ENCODE measurements around the gene FOCAD. TPM values are rescaled to one million over a fixed set of nuclear protein-coding genes. Genes with fewer than 3 reads are reported as not detected.

The FOCAD gene
- total RNA-seq, 4 donors from 2014 or later: 24.0 to 64.5 (median 33.1) TPM

DNA sequence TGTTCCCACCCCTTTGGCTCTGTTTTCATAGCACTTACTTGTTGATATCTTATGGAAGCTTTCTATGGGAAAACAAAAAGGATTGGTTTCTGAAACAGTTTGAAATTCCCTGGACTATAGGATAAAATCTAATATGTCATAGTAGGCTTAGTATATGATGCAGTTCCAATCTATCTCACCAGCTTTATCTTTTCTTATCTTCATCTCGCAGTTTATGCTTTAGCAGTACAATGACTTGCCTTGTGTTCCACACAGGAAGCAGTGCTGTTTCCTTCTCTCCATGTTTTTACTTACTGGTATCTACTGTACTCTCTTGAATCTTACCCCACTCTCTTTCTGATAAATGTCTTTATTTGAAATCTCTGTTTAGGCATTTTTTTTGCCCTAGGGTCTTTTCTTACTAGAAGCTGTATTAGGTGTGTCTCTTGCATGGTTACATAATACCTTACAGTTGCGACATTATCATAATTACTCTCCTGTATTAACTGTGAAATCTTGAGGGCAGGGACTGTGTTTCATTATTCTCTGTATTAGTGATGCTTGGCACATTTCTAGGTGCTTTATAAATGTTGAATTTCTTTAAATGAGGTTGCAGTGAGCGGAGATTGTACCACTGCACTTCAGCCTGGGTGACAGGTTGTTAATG is 76.3 kb downstream of the FOCAD start:
- Histone ChIP-seq H3K27ac (no peak overlapping the region), H3K4me3 (no peak overlapping the region), H3K4me1 (no peaks in the 10 kb centered on the region), H3K9me3 (no peaks in the 10 kb centered on the region), H3K36me3 (peaks cover 6% of the 10 kb centered on the region), H3K27me3 (no peaks in the 10 kb centered on the region)
- WGBS: 58% methylated on average over 3 of the region's 3 CpGs
- DNase-seq (ENCODE audit: low spot score in 2 of 2): no peak
- no peak for TF ChIP-seq POLR2AphosphoS5 (IDR thresholded peaks at IDR 0.05)
- no peak for TF ChIP-seq POLR2A (IDR thresholded peaks at IDR 0.05)
- no peak for TF ChIP-seq EP300 (IDR thresholded peaks at IDR 0.05)

DNA sequence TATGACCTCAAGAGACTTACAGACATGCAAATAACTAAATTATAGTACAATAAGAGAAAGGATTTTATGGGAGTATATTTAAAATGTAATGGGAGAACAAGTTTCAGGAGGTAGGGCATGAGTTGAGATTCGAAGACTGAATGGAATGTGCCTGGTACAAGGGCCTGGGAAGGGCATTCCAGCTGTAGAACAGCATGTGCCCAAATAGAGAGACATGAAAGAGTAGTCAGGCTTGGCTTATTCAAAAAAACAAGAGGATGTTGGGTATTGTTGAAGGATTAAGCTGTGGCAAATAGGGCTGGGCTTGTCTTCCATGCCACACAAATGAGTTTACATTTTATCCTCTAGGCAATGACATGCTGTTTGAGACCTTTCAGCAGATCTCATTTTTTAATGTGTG is 86.9 kb downstream of the FOCAD start:
- 93% methylated on average over 1 of the region's 1 CpG for WGBS
- H3K4me3 ChIP-seq: no peak overlapping the region

DNA sequence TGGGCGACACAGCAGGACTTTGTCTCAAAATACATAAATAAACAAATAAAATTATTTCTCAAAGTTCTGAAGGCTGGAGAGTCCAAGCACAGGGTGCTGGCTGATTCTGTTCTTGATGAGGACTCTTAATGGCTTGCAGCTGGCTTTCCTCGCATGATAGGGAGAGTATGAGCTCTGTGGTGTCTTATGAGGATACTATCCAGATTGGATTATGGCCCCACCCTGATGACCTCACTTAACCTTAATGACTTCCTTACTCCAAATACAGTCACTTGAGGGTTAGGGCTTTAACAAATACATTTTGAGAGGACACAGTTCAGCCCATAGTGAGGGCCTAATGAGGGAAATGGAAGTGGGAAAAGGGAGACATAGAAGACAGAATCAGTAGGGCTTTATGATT is 87.7 kb downstream of the FOCAD start:
- no peak for DNase-seq (ENCODE audit: low spot score in 2 of 2)
- TF ChIP-seq EP300 (IDR thresholded peaks at IDR 0.05) (no peak), POLR2AphosphoS5 (IDR thresholded peaks at IDR 0.05) (no peak), POLR2A (IDR thresholded peaks at IDR 0.05) (no peak)
- TF ChIP-seq, protein P1, sequence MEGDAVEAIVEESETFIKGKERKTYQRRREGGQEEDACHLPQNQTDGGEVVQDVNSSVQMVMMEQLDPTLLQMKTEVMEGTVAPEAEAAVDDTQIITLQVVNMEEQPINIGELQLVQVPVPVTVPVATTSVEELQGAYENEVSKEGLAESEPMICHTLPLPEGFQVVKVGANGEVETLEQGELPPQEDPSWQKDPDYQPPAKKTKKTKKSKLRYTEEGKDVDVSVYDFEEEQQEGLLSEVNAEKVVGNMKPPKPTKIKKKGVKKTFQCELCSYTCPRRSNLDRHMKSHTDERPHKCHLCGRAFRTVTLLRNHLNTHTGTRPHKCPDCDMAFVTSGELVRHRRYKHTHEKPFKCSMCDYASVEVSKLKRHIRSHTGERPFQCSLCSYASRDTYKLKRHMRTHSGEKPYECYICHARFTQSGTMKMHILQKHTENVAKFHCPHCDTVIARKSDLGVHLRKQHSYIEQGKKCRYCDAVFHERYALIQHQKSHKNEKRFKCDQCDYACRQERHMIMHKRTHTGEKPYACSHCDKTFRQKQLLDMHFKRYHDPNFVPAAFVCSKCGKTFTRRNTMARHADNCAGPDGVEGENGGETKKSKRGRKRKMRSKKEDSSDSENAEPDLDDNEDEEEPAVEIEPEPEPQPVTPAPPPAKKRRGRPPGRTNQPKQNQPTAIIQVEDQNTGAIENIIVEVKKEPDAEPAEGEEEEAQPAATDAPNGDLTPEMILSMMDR (IDR thresholded peaks at IDR 0.05): no peak
- Histone ChIP-seq H3K9me3 (no peaks in the 10 kb centered on the region), H3K27me3 (no peaks in the 10 kb centered on the region), H3K4me1 (no peaks in the 10 kb centered on the region), H3K4me3 (no peak overlapping the region), H3K27ac (no peak overlapping the region), H3K36me3 (peaks cover 19% of the 10 kb centered on the region)
- WGBS: 76% methylated on average over 2 of the region's 2 CpGs

More for the DNA sequence above, 86.9 kb downstream of the FOCAD start:
- Histone ChIP-seq H3K4me1 (no peaks in the 10 kb centered on the region), H3K36me3 (peaks cover 21% of the 10 kb centered on the region), H3K9me3 (no peaks in the 10 kb centered on the region), H3K27me3 (no peaks in the 10 kb centered on the region), H3K27ac (no peak overlapping the region)
- DNase-seq (ENCODE audit: low spot score in 2 of 2): no peak
- TF ChIP-seq, protein P1 (IDR thresholded peaks at IDR 0.05): no peak
- TF ChIP-seq POLR2A (IDR thresholded peaks at IDR 0.05): no peak
- no peak for TF ChIP-seq EP300 (IDR thresholded peaks at IDR 0.05)

DNA sequence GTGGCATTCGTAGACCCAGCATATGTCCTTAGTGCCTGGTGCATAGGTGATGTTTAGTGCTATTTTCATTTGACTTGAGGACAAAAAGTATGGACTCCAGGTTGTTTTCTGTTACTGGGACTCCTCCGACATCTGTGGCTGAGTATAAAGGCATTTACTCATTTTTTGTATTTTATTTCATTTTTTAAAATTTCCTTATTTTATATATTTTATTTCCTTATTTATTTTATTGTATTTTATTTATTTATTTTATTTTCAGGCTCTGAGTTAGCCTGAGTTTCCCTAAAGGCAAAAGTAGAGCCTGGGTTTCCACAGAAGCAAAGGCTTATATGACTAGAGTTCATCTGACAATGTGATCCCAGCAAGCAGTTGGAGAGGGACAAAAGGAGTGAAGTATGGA is 91.6 kb downstream of the FOCAD start:
- Histone ChIP-seq H3K4me3 (no peak overlapping the region), H3K4me1 (no peaks in the 10 kb centered on the region), H3K9me3 (no peaks in the 10 kb centered on the region), H3K36me3 (peaks cover 12% of the 10 kb centered on the region), H3K27ac (no peak overlapping the region), H3K27me3 (no peaks in the 10 kb centered on the region)
- TF ChIP-seq, protein P1 (IDR thresholded peaks at IDR 0.05): no peak
- TF ChIP-seq POLR2AphosphoS5 (IDR thresholded peaks at IDR 0.05) (no peak), EP300 (IDR thresholded peaks at IDR 0.05) (no peak), POLR2A (IDR thresholded peaks at IDR 0.05) (no peak)
- 98% methylated on average over 2 of the region's 2 CpGs for WGBS
- no peak for DNase-seq (ENCODE audit: low spot score in 2 of 2)

DNA sequence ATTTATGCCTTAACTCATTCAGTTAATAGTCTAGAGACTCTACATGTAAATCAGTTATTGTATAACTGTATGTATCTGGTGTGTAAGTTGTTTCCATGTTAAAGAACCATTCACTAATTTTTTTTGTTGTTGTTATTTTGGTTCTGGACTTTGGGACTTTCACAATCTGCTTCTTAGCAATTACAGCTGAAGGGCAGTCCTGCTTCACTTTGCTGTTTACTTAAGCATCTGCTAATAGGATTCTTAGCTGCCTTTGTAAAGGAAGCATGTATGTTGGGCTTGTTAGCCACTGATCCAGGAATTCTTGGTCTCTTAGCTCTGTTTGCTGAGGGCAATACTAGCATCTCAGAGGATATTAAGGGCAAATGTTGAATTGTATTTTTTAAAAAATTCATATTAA is 97.0 kb downstream of the FOCAD start:
- TF ChIP-seq POLR2A (IDR thresholded peaks at IDR 0.05): no peak
- H3K9me3 ChIP-seq: no peaks in the 10 kb centered on the region
- H3K27me3 ChIP-seq: no peaks in the 10 kb centered on the region
- H3K27ac ChIP-seq: no peak overlapping the region
- no peaks in the 10 kb centered on the region for H3K36me3 ChIP-seq
- no peak for DNase-seq (ENCODE audit: low spot score in 2 of 2)
- no peaks in the 10 kb centered on the region for H3K4me1 ChIP-seq
- no peak overlapping the region for H3K4me3 ChIP-seq

DNA sequence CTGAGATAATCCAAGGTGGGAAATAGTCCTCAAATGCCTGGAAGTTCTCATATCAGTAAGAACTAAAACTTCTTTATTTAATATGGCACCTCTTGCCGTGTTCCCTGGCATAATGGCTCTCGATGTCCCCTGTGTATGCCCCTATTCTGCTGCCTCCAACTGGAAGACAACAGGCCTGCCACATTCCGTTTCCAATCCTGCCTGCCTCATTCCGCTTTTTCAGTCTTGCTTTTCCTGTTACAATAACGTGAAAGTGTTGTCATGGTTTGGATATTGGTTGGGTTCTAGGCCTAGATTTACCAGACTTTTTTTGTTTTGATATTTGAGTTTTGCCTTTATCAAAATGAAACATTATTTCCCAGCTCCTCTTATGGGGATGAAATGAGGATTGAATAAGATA is 98.2 kb downstream of the FOCAD start:
- TF ChIP-seq EP300 (IDR thresholded peaks at IDR 0.05): no peak
- no peak for TF ChIP-seq POLR2A (IDR thresholded peaks at IDR 0.05)
- TF ChIP-seq, protein P1 (IDR thresholded peaks at IDR 0.05): no peak
- no peak for TF ChIP-seq POLR2AphosphoS5 (IDR thresholded peaks at IDR 0.05)
- DNase-seq (ENCODE audit: low spot score in 2 of 2): no peak
- Histone ChIP-seq H3K4me3 (no peak overlapping the region), H3K4me1 (no peaks in the 10 kb centered on the region), H3K27me3 (no peaks in the 10 kb centered on the region), H3K27ac (no peak overlapping the region), H3K9me3 (no peaks in the 10 kb centered on the region), H3K36me3 (no peaks in the 10 kb centered on the region)
- 85% methylated on average over 5 of the region's 5 CpGs for WGBS
